ENCODE measurements around the gene TRAM2. TPM values are rescaled to one million over a fixed set of nuclear protein-coding genes. Genes with fewer than 3 reads are reported as not detected.

Gene TRAM2
- total and polyA plus RNA-seq, 2 donors from 2014 or later, result 4.5 to 20.7 TPM

DNA sequence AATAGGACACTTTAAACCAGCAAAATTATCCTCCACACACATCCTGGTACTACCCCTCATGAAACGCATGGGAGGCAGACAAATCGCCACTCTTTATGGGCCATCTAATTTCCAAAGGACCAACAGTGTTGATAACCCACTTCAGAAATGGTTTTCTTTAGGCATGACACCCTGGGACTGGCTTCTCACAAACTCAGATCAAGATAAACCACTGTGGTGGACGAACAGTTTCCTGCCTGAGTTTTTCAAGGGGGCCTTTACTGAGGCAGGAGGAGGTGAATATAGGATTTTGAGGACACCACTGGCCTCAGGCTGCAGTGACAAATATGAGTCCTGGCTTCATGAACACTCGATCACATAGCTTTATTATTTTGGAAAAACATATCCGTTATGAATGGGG lies 26.0 kb downstream of the TRAM2 start:
- Histone ChIP-seq H3K27ac (ENCODE audit: low read depth in 2 of 2, low read length in 2 of 2) (no peak overlapping the region), H3K9me3 (ENCODE audit: control insufficient read depth in 2 of 3, insufficient read depth in 1 of 3, low read length in 3 of 3) (no peaks in the 10 kb centered on the region), H3K4me3 (ENCODE audit: low read length in 3 of 3) (no peak overlapping the region), H3K36me3 (ENCODE audit: control insufficient read depth in 2 of 3, insufficient read depth in 3 of 3, low read length in 3 of 3) (no peaks in the 10 kb centered on the region), H3K27me3 (ENCODE audit: control insufficient read depth, insufficient read depth, low read length) (no peaks in the 10 kb centered on the region), H3K9ac (ENCODE audit: low read length in 3 of 3) (no peak overlapping the region), H3K4me1 (ENCODE audit: control insufficient read depth in 2 of 3, insufficient read depth in 2 of 3, low read depth in 1 of 3, low read length in 3 of 3) (peaks cover 2 to 22% (median 15%) of the 10 kb centered on the region in 3 donors)
- no peak for FAIRE-seq
- intact Hi-C loops (cut with DNase I), result no loop called here
- no peak for DNase-seq
- TF ChIP-seq, protein P1, sequence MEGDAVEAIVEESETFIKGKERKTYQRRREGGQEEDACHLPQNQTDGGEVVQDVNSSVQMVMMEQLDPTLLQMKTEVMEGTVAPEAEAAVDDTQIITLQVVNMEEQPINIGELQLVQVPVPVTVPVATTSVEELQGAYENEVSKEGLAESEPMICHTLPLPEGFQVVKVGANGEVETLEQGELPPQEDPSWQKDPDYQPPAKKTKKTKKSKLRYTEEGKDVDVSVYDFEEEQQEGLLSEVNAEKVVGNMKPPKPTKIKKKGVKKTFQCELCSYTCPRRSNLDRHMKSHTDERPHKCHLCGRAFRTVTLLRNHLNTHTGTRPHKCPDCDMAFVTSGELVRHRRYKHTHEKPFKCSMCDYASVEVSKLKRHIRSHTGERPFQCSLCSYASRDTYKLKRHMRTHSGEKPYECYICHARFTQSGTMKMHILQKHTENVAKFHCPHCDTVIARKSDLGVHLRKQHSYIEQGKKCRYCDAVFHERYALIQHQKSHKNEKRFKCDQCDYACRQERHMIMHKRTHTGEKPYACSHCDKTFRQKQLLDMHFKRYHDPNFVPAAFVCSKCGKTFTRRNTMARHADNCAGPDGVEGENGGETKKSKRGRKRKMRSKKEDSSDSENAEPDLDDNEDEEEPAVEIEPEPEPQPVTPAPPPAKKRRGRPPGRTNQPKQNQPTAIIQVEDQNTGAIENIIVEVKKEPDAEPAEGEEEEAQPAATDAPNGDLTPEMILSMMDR (IDR thresholded peaks at IDR 0.05; ENCODE audit: borderline replicate concordance, extremely low read depth, insufficient read depth), result no peak

DNA sequence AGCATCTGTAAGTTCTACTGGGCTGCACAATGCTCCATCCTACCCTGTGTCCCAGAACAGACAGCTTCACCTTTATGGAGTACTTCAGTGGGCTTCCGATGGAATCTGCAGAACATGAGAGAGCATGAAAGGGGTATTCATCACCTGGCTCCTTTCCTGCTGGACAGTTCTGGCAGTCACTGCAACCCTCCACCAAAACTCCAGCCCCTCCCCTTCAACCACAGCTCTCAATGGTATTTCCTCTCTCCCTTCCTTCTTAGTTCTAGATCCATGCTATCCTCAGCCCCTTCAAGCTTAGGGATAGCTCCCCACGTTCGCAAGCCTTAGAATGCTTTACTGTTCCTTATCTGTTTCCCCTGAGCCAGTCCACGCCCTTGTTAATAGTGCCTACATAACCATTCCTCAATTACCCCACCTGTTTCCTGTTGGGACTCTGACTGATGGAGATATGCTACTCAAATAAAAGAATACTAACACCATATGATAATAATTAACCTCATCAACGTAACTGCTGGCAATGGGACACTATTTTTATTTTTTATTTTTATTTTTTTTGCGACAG lies 26.8 kb downstream of the TRAM2 start:
- Histone ChIP-seq H3K36me3 (ENCODE audit: control insufficient read depth in 2 of 3, insufficient read depth in 3 of 3, low read length in 3 of 3) (no peaks in the 10 kb centered on the region), H3K9ac (ENCODE audit: low read length in 3 of 3) (no peak overlapping the region), H3K27me3 (ENCODE audit: control insufficient read depth, insufficient read depth, low read length) (no peaks in the 10 kb centered on the region), H3K4me3 (ENCODE audit: low read length in 3 of 3) (no peak overlapping the region), H3K4me1 (ENCODE audit: control insufficient read depth in 2 of 3, insufficient read depth in 2 of 3, low read depth in 1 of 3, low read length in 3 of 3) (peaks cover 2 to 25% (median 15%) of the 10 kb centered on the region in 3 donors), H3K27ac (ENCODE audit: low read depth in 2 of 2, low read length in 2 of 2) (no peak overlapping the region), H3K9me3 (ENCODE audit: control insufficient read depth in 2 of 3, insufficient read depth in 1 of 3, low read length in 3 of 3) (no peaks in the 10 kb centered on the region)
- intact Hi-C loops (cut with DNase I), result no loop called here
- no peak for FAIRE-seq
- TF ChIP-seq, protein P1 (IDR thresholded peaks at IDR 0.05; ENCODE audit: borderline replicate concordance, extremely low read depth, insufficient read depth), result no peak
- DNase-seq, result no peak

DNA sequence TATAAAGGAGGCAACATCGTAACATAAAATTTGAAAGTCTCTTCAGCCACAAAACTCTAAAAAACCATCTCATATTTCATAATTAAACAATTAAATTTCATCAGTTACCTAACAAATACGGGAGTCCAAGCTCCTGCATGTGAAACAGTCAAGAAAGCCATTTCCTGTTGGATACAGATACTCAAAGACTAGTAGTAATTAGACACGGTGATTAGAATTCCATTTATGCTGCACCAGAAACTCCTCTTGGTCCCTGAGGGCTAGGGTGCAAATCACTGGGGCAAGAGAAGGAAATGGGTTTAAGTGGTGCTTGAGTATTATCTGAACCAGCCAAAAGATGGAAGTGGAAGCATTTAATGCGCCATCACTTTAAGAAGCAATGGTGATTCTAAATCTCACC lies 27.4 kb downstream of the TRAM2 start:
- intact Hi-C loops (cut with DNase I), result no loop called here
- TF ChIP-seq, protein P1 (IDR thresholded peaks at IDR 0.05; ENCODE audit: borderline replicate concordance, extremely low read depth, insufficient read depth), result no peak
- Histone ChIP-seq H3K4me1 (ENCODE audit: control insufficient read depth in 2 of 3, insufficient read depth in 2 of 3, low read depth in 1 of 3, low read length in 3 of 3) (peaks cover 2 to 25% (median 15%) of the 10 kb centered on the region in 3 donors), H3K9ac (ENCODE audit: low read length in 3 of 3) (no peak overlapping the region), H3K9me3 (ENCODE audit: control insufficient read depth in 2 of 3, insufficient read depth in 1 of 3, low read length in 3 of 3) (no peaks in the 10 kb centered on the region), H3K27ac (ENCODE audit: low read depth in 2 of 2, low read length in 2 of 2) (no peak overlapping the region), H3K4me3 (ENCODE audit: low read length in 3 of 3) (no peak overlapping the region), H3K27me3 (ENCODE audit: control insufficient read depth, insufficient read depth, low read length) (no peaks in the 10 kb centered on the region), H3K36me3 (ENCODE audit: control insufficient read depth in 2 of 3, insufficient read depth in 3 of 3, low read length in 3 of 3) (no peaks in the 10 kb centered on the region)
- DNase-seq (no peak), FAIRE-seq (no peak)

DNA sequence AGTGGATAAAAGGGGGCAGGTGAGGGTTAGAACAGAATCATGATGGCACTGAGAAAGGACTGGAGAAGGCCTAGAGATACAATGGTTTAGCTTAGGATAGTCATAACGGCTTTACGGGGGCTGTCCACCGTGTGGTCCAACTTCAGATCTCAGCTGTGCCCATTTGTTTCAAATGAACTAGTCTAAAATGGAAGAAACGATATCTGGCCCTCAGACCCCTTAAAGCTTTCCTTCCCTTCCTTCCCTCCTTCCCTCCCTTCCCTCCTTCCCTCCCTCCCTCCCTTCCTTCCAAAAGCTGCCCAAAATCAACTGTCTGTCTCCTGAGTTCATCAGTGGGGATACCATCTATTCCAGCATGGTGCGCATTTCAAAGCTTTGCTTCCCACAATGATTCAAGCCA lies 27.9 kb downstream of the TRAM2 start:
- intact Hi-C loops (cut with DNase I), result no loop called here

More for the DNA sequence above, 27.9 kb downstream of the TRAM2 start:
- TF ChIP-seq, protein P1 (IDR thresholded peaks at IDR 0.05; ENCODE audit: borderline replicate concordance, extremely low read depth, insufficient read depth), result no peak
- H3K36me3 ChIP-seq (ENCODE audit: control insufficient read depth in 2 of 3, insufficient read depth in 3 of 3, low read length in 3 of 3), result no peaks in the 10 kb centered on the region
- peaks cover 2 to 25% (median 15%) of the 10 kb centered on the region in 3 donors for H3K4me1 ChIP-seq (ENCODE audit: control insufficient read depth in 2 of 3, insufficient read depth in 2 of 3, low read depth in 1 of 3, low read length in 3 of 3)
- no peak for FAIRE-seq
- no peak overlapping the region for H3K9ac ChIP-seq (ENCODE audit: low read length in 3 of 3)
- no peaks in the 10 kb centered on the region for H3K27me3 ChIP-seq (ENCODE audit: control insufficient read depth, insufficient read depth, low read length)
- no peak for DNase-seq
- no peak overlapping the region for H3K4me3 ChIP-seq (ENCODE audit: low read length in 3 of 3)
- H3K9me3 ChIP-seq (ENCODE audit: control insufficient read depth in 2 of 3, insufficient read depth in 1 of 3, low read length in 3 of 3), result no peaks in the 10 kb centered on the region
- H3K27ac ChIP-seq (ENCODE audit: low read depth in 2 of 2, low read length in 2 of 2), result no peak overlapping the region
